ENCODE results near the gene SDR42E1. TPM values are rescaled to one million over a fixed set of nuclear protein-coding genes. Genes with fewer than 3 reads are reported as not detected.

Gene SDR42E1
- total RNA-seq, 1 experiment from 2014 or later = 0.33 TPM

DNA sequence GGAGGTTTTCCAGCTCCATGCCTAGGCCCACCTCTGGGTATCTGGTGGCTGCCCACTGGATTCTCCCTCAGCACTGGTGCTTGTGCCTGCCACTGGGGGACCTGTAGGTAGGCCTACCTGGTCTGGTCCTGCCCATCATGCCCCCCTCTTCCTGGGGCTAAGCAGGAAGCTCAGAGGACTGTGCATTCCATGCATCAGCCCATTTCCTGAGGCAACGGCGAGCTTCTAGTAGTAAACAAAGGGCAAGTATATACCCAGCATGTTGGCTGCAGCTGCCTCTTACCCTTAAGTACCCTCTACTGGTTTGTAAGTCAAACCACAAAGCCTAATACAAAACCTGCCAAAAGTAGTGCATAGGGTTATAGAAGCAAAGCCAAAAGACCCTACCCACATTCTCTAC, 37.5 kb downstream of the SDR42E1 start:
- H3K36me3 ChIP-seq (ENCODE audit: control insufficient read depth, insufficient read depth, low read length) = no peaks in the 10 kb centered on the region
- no peak for DNase-seq (ENCODE audit: low read depth, low spot score)
- no TSS peak for BruUV-seq (replicated peaks)
- POLR2A ChIA-PET = interaction anchor here (0.6 kb wide), 1 partner anchor 253 kb away, joined by 3 read pairs; no protein-coding TSS in a partner anchor
- no peaks in the 10 kb centered on the region for H3K27me3 ChIP-seq (ENCODE audit: control insufficient read depth, insufficient read depth, low read length)
- H3K4me3 ChIP-seq (ENCODE audit: low read depth in 2 of 2, low read length in 2 of 2) = no peak overlapping the region
- H3K27ac ChIP-seq (ENCODE audit: low read length) = no peak overlapping the region
- no peak for TF ChIP-seq POLR2AphosphoS5 (IDR thresholded peaks at IDR 0.05; ENCODE audit: low read depth, low read length)
- CTCF ChIA-PET = no interaction called here
- in situ Hi-C loops (cut with HindIII; ENCODE audit: low pct_unique_long_range_greater_than_20kb, low sequenced_read_pairs) = no loop called here
- H3K9me3 ChIP-seq (ENCODE audit: control insufficient read depth, insufficient read depth, low read depth, low read length) = no peaks in the 10 kb centered on the region
- no peaks in the 10 kb centered on the region for H3K4me1 ChIP-seq (ENCODE audit: control insufficient read depth, insufficient read depth, low read length)
- intact Hi-C loops (cut with micrococcal nuclease; ENCODE audit: unreplicated experiment) = no loop called here
- ATAC-seq = no peak

DNA sequence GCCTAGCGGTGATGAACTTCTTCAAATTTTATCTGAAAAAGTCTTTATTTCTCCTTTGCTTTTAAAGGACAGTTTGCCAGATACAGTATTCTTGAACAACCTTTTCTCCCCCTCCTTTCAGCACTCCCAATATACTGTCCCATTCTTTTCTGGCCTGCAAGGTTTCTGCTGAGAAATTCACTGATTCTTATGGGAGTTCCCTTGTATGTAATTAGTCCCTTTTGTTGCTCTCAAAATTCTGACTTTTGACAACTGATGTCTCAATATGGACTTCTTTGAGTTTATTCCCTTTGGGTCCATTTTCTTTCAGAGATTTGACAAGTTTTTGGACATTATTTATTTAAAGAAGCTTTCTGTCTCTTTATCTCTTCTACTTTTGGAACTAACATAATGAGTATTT, 39.4 kb downstream of the SDR42E1 start:
- ATAC-seq = no peak
- no peak overlapping the region for H3K27ac ChIP-seq (ENCODE audit: low read length)
- H3K4me3 ChIP-seq (ENCODE audit: low read depth in 2 of 2, low read length in 2 of 2) = no peak overlapping the region
- no TSS peak for BruUV-seq (replicated peaks)
- H3K27me3 ChIP-seq (ENCODE audit: control insufficient read depth, insufficient read depth, low read length) = no peaks in the 10 kb centered on the region
- no peaks in the 10 kb centered on the region for H3K4me1 ChIP-seq (ENCODE audit: control insufficient read depth, insufficient read depth, low read length)
- no peak for DNase-seq (ENCODE audit: low read depth, low spot score)
- no peaks in the 10 kb centered on the region for H3K36me3 ChIP-seq (ENCODE audit: control insufficient read depth, insufficient read depth, low read length)
- no peaks in the 10 kb centered on the region for H3K9me3 ChIP-seq (ENCODE audit: control insufficient read depth, insufficient read depth, low read depth, low read length)
- intact Hi-C loops (cut with micrococcal nuclease; ENCODE audit: unreplicated experiment) = no loop called here
- ChIA-PET CTCF (no interaction called here), POLR2A (no interaction called here)
- TF ChIP-seq CTCF (IDR thresholded peaks at IDR 0.05) (no peak), TCF7L2 (IDR thresholded peaks at IDR 0.05; ENCODE audit: low read depth, low read length) (no peak)
- in situ Hi-C loops (cut with HindIII; ENCODE audit: low pct_unique_long_range_greater_than_20kb, low sequenced_read_pairs) = no loop called here

DNA sequence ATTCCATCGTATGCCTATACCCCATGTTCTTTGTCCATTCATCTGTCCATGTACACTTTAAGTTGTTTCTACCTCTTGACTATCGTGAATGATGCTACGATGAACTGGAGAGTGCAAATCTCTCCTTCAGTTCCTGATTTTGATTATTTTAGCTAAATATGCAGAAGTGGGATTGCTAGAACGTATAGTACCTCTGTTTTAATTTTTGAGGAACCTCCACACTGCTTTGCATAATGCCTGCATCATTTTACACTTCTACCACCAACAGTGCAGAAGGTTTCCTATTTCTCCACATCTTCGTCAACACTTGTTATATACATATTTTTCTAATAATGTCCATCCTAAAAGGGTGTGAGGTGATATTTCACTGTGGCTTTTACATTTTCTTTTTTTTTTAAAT, 43.9 kb downstream of the SDR42E1 start:
- in situ Hi-C loops (cut with HindIII; ENCODE audit: low pct_unique_long_range_greater_than_20kb, low sequenced_read_pairs) (no loop called here), intact Hi-C loops (cut with micrococcal nuclease; ENCODE audit: unreplicated experiment) (no loop called here)
- no peak for ATAC-seq
- H3K27ac ChIP-seq (ENCODE audit: low read length) = no peak overlapping the region
- BruUV-seq (replicated peaks) = no TSS peak
- H3K4me3 ChIP-seq (ENCODE audit: low read depth in 2 of 2, low read length in 2 of 2) = no peak overlapping the region
- ChIA-PET POLR2A (no interaction called here), CTCF (no interaction called here)
- no peaks in the 10 kb centered on the region for H3K4me1 ChIP-seq (ENCODE audit: control insufficient read depth, insufficient read depth, low read length)
- H3K27me3 ChIP-seq (ENCODE audit: control insufficient read depth, insufficient read depth, low read length) = no peaks in the 10 kb centered on the region; the same call in 1 of the 2 replicates
- no peaks in the 10 kb centered on the region for H3K36me3 ChIP-seq (ENCODE audit: control insufficient read depth, insufficient read depth, low read length)
- TF ChIP-seq REST (IDR thresholded peaks at IDR 0.05; ENCODE audit: insufficient read depth in 1 of 2, low read depth in 2 of 2, low read length in 1 of 2) (no peak), POLR2AphosphoS5 (IDR thresholded peaks at IDR 0.05; ENCODE audit: low read depth, low read length) (no peak), CTCF (IDR thresholded peaks at IDR 0.05) (no peak), SIN3A (IDR thresholded peaks at IDR 0.05; ENCODE audit: borderline replicate concordance, insufficient read depth, low read depth, low read length) (no peak), TCF7L2 (IDR thresholded peaks at IDR 0.05; ENCODE audit: low read depth, low read length) (no peak)
- no peak for DNase-seq (ENCODE audit: low read depth, low spot score)
- H3K9me3 ChIP-seq (ENCODE audit: control insufficient read depth, insufficient read depth, low read depth, low read length) = no peaks in the 10 kb centered on the region

All from Panc1 (cell line).